ENCODE data around the gene PRKAB2.

DNA sequence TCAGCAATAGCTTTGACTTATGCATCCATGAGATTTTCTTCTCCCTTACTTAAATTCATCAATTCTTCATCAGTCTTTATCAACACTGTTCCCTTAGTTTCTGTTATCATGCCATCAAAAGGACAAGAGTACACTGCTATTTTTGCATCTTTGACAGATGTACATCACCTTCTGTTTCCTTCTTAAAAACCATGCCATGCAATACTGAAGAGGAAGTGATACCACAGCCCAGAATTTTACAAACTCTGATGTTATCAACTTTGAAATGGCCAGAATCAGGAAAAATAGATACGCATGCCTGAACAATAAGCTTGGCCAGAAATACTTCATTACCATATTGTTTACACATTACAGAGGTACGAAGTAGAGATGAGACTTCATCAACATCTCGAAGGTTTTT lies 31.8 kb upstream of the PRKAB2 start:
- TF ChIP-seq CTCF (IDR thresholded peaks at IDR 0.05; ENCODE audit: low read depth, low read length) (no peak), EZH2phosphoT487 (IDR thresholded peaks at IDR 0.05; ENCODE audit: low read depth) (no peak)

All from OCI-LY3 (cell line).